SU-DHL-6 (cell line): ENCODE measurements around the gene GRSF1.

Experiments
- CTCF ChIP-seq: fragments of 200-600 bp; sonication (generic); IDR thresholded peaks from one replicate; pipeline ENCODE4 v1.5.1; 2017; ENCODE audit warnings: antibody characterized with exemption, mild to moderate bottlenecking, low read length, moderate library complexity; ENCODE audit not compliant: insufficient read depth, poor library complexity, severe bottlenecking
- EZH2phosphoT487 ChIP-seq: fragments of 200-600 bp; sonication (generic), shearing (Covaris generic); conservative IDR thresholded peaks from 2 replicates; pipeline ENCODE4 v1.6.1; 2018; ENCODE audit warnings: mild to moderate bottlenecking, antibody characterized with exemption, low read length, moderate library complexity, mixed read lengths

GRCh38 chr4:70839589-70840093 is at the start of gene GRSF1:
- TF ChIP-seq CTCF (no peak), EZH2phosphoT487 (no peak)
